ENCODE results near the gene CS. TPM values are rescaled to one million over a fixed set of nuclear protein-coding genes. Genes with fewer than 3 reads are reported as not detected.
"Not testable (repeated sequence)": the region's sequence is repeated elsewhere in the genome, so short reads cannot be mapped to it uniquely, and the experiment has no call there.

Gene CS
- total RNA-seq (ENCODE audit: low replicate concordance), result 91.1 and 133 TPM in 2 replicates

DNA sequence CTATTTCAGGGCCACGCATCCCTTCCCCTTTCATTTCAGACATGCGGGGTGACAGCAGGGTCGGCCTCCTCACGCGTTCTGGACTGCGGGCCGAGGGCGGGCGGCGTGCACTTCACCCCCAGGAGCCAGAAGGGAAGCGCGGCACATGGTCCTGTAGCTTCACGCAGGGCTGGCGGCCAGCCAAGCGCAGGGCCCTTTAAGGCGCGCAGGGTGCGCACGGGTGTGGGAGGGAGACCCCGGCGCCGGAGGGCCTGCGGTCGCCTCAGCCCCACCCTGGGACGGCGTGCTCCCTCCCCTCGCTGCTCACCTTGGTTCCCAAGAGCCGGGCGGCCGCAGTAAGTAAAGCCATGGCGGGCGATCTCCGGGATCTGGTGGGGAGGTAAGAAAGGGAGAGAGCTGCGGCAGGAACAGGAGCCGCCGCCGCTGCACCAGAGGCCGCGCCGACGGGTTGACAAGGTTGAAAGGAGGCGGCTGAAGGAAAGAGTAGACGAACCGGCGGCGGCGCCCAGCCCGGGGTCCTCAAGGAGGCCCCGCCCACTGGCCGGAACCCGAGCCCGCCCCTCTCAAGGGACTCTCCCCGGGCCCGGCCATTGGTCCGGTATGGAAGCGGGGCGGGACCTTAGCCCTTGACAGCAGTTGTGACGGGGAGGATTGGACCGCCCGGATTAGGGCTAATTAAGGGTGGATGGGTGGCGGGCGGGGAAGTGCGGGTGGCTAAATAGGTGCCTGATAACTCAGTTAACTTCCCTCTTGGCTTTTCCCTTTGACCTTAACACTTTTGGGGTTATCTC lies at the start of gene CS:
Gene CS, minus strand, starts transcription at position 478 of the 791 bp plus-strand sequence. Its CDS starts 129 bp downstream, at position 349.
- TF ChIP-seq CTCF (IDR thresholded peaks at IDR 0.05), result peak; percentile 8
- TF ChIP-seq EZH2 (IDR thresholded peaks at IDR 0.05), result no peak
- Histone ChIP-seq H3K4me3 (peak within 1 kb of the TSS; percentile 95), H3K4me2 (peak within 1 kb of the TSS; percentile 91), H3K4me1 (peaks cover 11% of the 10 kb centered on the region), H2AFZ (replicated peaks) (peak within 1 kb of the TSS; percentile 77), H3K9ac (peak within 1 kb of the TSS; percentile 69), H3K9me3 (ENCODE audit: low read depth) (no peaks in the 10 kb centered on the region), H3K36me3 (peaks cover 5% of the 10 kb centered on the region), H3K27ac (peak within 1 kb of the TSS; percentile 25), H4K20me1 (ENCODE audit: low read depth) (peaks cover 32% of the 10 kb centered on the region), H3K79me2 (ENCODE audit: low read depth) (peaks cover 47% of the 10 kb centered on the region), H3K27me3 (no peaks in the 10 kb centered on the region), H3F3A (ENCODE audit: low read depth) (peaks cover 55% of the 10 kb centered on the region)
- H3K9me3 Mint-ChIP-seq, result no peaks in the 10 kb centered on the region
- H3K4me1 Mint-ChIP-seq, result peaks cover 26% of the 10 kb centered on the region
- H3K27me3 Mint-ChIP-seq (ENCODE audit: insufficient read depth, low read depth), result peaks cover 3% of the 10 kb centered on the region
- peak; percentile 100 for DNase-seq (ENCODE audit: low spot score)
- peak within 1 kb of the TSS; percentile 66 for H3K27ac Mint-ChIP-seq
- H3K4me3 Mint-ChIP-seq, result peak within 1 kb of the TSS; percentile 97
- peaks cover 9% of the 10 kb centered on the region for H3K36me3 Mint-ChIP-seq

DNA sequence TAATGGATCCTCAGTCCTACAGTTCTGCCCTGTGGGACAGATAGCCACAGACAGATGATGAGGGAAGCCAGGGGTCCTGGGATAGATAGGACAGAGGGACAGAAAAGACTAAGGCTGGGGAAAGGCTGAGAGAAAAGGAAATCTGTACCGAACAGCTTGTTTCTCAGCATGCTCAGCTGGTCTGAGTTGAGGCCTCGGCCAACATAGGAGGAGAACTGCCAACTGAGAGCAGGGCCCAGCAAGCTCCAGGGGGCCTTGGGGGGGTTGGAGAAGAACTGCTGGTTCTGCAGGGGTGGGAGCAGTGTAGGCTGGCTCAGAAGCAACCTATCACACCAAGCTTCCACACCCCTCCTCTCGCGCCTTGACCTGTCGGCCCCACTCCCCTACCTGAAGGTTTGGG lies 48.6 kb upstream of the CS start:
- Mint-ChIP-seq H3K4me1 (peaks cover 3% of the 10 kb centered on the region), H3K36me3 (peaks cover 31% of the 10 kb centered on the region), H3K9me3 (no peaks in the 10 kb centered on the region), H3K27ac (no peak overlapping the region), H3K27me3 (ENCODE audit: insufficient read depth, low read depth) (peaks cover 2% of the 10 kb centered on the region), H3K4me3 (no peak overlapping the region)
- TF ChIP-seq CTCF (IDR thresholded peaks at IDR 0.05) (no peak), EZH2phosphoT487 (IDR thresholded peaks at IDR 0.05) (no peak), EZH2 (IDR thresholded peaks at IDR 0.05) (no peak)
- Histone ChIP-seq H3K9ac (no peak overlapping the region), H3K36me3 (peaks cover 5% of the 10 kb centered on the region), H3K27ac (no peak overlapping the region), H4K20me1 (ENCODE audit: low read depth) (no peaks in the 10 kb centered on the region), H3K27me3 (no peaks in the 10 kb centered on the region), H3K4me2 (no peak overlapping the region), H3K4me3 (no peak overlapping the region), H3K4me1 (no peaks in the 10 kb centered on the region), H2AFZ (replicated peaks) (no peak overlapping the region), H3K79me2 (ENCODE audit: low read depth) (no peaks in the 10 kb centered on the region), H3F3A (ENCODE audit: low read depth) (no peaks in the 10 kb centered on the region), H3K9me3 (ENCODE audit: low read depth) (no peaks in the 10 kb centered on the region)
- no peak for DNase-seq (ENCODE audit: low spot score)

- H3K36me3 ChIP-seq; H3K4me3 Mint-ChIP-seq; H3K4me1 ChIP-seq; H3K27ac Mint-ChIP-seq; H3K27me3 Mint-ChIP-seq (ENCODE audit: insufficient read depth, low read depth); H4K20me1 ChIP-seq (ENCODE audit: low read depth); H3K4me2 ChIP-seq; H3K9me3 ChIP-seq (ENCODE audit: low read depth); H3K27me3 ChIP-seq; H3K27ac ChIP-seq; H3K4me3 ChIP-seq; DNase-seq (ENCODE audit: low spot score); H2AFZ ChIP-seq (replicated peaks); H3K79me2 ChIP-seq (ENCODE audit: low read depth); H3K9me3 Mint-ChIP-seq; H3K4me1 Mint-ChIP-seq; H3K9ac ChIP-seq; H3F3A ChIP-seq (ENCODE audit: low read depth): not testable (repeated sequence)
- H3K36me3 Mint-ChIP-seq, result peaks cover 31% of the 10 kb centered on the region
Measured at GRCh38 chr12:56347255-56347654, 47.1 kb upstream of the CS start.

GRCh38 chr12:56346675-56347074 lies 46.5 kb upstream of the CS start:
- H3K79me2 ChIP-seq (ENCODE audit: low read depth), result no peaks in the 10 kb centered on the region
- H3K4me3 ChIP-seq, result no peak overlapping the region
- Mint-ChIP-seq H3K4me1 (peaks cover 3% of the 10 kb centered on the region), H3K27ac (no peak overlapping the region), H3K36me3 (peaks cover 31% of the 10 kb centered on the region), H3K9me3 (no peaks in the 10 kb centered on the region), H3K27me3 (ENCODE audit: insufficient read depth, low read depth) (peaks cover 2% of the 10 kb centered on the region), H3K4me3 (no peak overlapping the region)
- no peak overlapping the region for H3K4me2 ChIP-seq
- H2AFZ ChIP-seq (replicated peaks), result no peak overlapping the region
- no peaks in the 10 kb centered on the region for H3K27me3 ChIP-seq
- H3K36me3 ChIP-seq, result peaks cover 5% of the 10 kb centered on the region
- H3F3A ChIP-seq (ENCODE audit: low read depth), result no peaks in the 10 kb centered on the region
- no peaks in the 10 kb centered on the region for H3K9me3 ChIP-seq (ENCODE audit: low read depth)
- TF ChIP-seq CTCF (IDR thresholded peaks at IDR 0.05), result peak; percentile 18
- TF ChIP-seq EZH2phosphoT487 (IDR thresholded peaks at IDR 0.05), result no peak
- H3K9ac ChIP-seq, result no peak overlapping the region
- H4K20me1 ChIP-seq (ENCODE audit: low read depth), result no peaks in the 10 kb centered on the region
- no peak overlapping the region for H3K27ac ChIP-seq
- no peak for DNase-seq (ENCODE audit: low spot score)
- no peaks in the 10 kb centered on the region for H3K4me1 ChIP-seq

- not testable (repeated sequence) for H3K27ac ChIP-seq; H3K4me3 ChIP-seq; H3K27ac Mint-ChIP-seq; H3K9me3 ChIP-seq (ENCODE audit: low read depth); H3K4me2 ChIP-seq; H3K4me3 Mint-ChIP-seq; H3K9me3 Mint-ChIP-seq; DNase-seq (ENCODE audit: low spot score); H3K9ac ChIP-seq; H2AFZ ChIP-seq (replicated peaks); H3K36me3 ChIP-seq; H3K79me2 ChIP-seq (ENCODE audit: low read depth); H3K27me3 ChIP-seq; H4K20me1 ChIP-seq (ENCODE audit: low read depth); H3K27me3 Mint-ChIP-seq (ENCODE audit: insufficient read depth, low read depth)
- peaks cover 20% of the 10 kb centered on the region for H3K4me1 ChIP-seq
- H3F3A ChIP-seq (ENCODE audit: low read depth), result peaks cover 18% of the 10 kb centered on the region
- Mint-ChIP-seq H3K36me3 (peaks cover 11% of the 10 kb centered on the region), H3K4me1 (peaks cover 11% of the 10 kb centered on the region)
Measured at GRCh38 chr12:56342290-56342689, 42.2 kb upstream of the CS start.

Measured in neural progenitor cell (in vitro differentiated cells).